Erythroblast (primary cell): ENCODE data around the gene VRK3.

Experiments
- GATA1 ChIP-seq: IDR thresholded peaks from 2 replicates; pipeline ENCODE4 v1.6.1; 2011; ENCODE audit warnings: low read depth, mild to moderate bottlenecking, control low read depth, low read length, moderate library complexity
- POLR2A ChIP-seq: IDR thresholded peaks from 2 replicates; pipeline ENCODE4 v1.6.1; 2011; ENCODE audit warnings: mild to moderate bottlenecking, low read length

GRCh38 chr19:49950956-49951526 is 74.1 kb downstream of the VRK3 start:
- TF ChIP-seq POLR2A (no peak), GATA1 (no peak)
